Fibroblast of the aortic adventitia (primary cell): ENCODE measurements around the gene H6PD. TPM values are rescaled to one million over a fixed set of nuclear protein-coding genes. Genes with fewer than 3 reads are reported as not detected.

ENCODE experiments used
- DNase-seq: peaks from one replicate; pipeline ENCODE4 v3.0.0-alpha.2; 2010; ENCODE audit warnings: low read depth
- H3K4me3 ChIP-seq: 2 replicates; pipeline ENCODE4 v1.5.1; 2011; ENCODE audit warnings: low read depth, mild to moderate bottlenecking, control low read depth, low read length, moderate library complexity
- CTCF ChIP-seq: IDR thresholded peaks from 2 replicates; pipeline ENCODE4 v1.5.1; 2011; ENCODE audit warnings: mild to moderate bottlenecking, low read length, control low read depth, inconsistent platforms; ENCODE audit not compliant: insufficient read depth
- total RNA-seq: library from RNA; depleted of rRNA; stranded (reverse); fragments of >200 nt; gene quantifications from 2 replicates; pipeline ENCODE4 v1.2.3, GENCODE V29; 2012; ENCODE audit warnings: low replicate concordance

H6PD gene
- total RNA-seq, 1 donor = 36.9 TPM

- peak overlapping the region; percentile 23 for H3K4me3 ChIP-seq
Observed at GRCh38 chr1:9302745-9303524, 68.4 kb downstream of the H6PD start.

GRCh38 chr1:9303916-9304315 is 69.3 kb downstream of the H6PD start:
- no peak for TF ChIP-seq CTCF
- H3K4me3 ChIP-seq = no peak overlapping the region
- no peak for DNase-seq

More at GRCh38 chr1:9302745-9303524, 68.4 kb downstream of the H6PD start:
- TF ChIP-seq CTCF = no peak
- peak; percentile 92 for DNase-seq

- no peak for DNase-seq
- no peak overlapping the region for H3K4me3 ChIP-seq
- TF ChIP-seq CTCF = no peak
Observed at GRCh38 chr1:9305216-9305615, 70.6 kb downstream of the H6PD start.

- TF ChIP-seq CTCF = no peak
- H3K4me3 ChIP-seq = no peak overlapping the region
- DNase-seq = no peak
Observed at GRCh38 chr1:9306006-9306405, 71.4 kb downstream of the H6PD start.

- TF ChIP-seq CTCF = no peak
- no peak for DNase-seq
- H3K4me3 ChIP-seq = no peak overlapping the region
Observed at GRCh38 chr1:9307303-9307702, 72.7 kb downstream of the H6PD start.

GRCh38 chr1:9308236-9308785 is 73.7 kb downstream of the H6PD start:
- H3K4me3 ChIP-seq = no peak overlapping the region
- TF ChIP-seq CTCF = no peak
- no peak for DNase-seq
